A549 (cell line): Measurements from ENCODE around the gene KBTBD13.

Experiments used
- CBX2 ChIP-seq: fragments of 200-600 bp; sonication (generic); IDR thresholded peaks from 2 replicates; pipeline ENCODE4 v1.6.1; 2016; ENCODE audit warnings: low read depth, mild to moderate bottlenecking, borderline replicate concordance
- CTCF ChIP-seq: fragments of >200 bp; sonication (Bioruptor Twin); formaldehyde crosslinking; IDR thresholded peaks from 3 replicates; pipeline ENCODE4 v1.5.1; 2016
- E2F6 ChIP-seq: IDR thresholded peaks from 2 replicates; pipeline ENCODE4 v1.6.1; 2012; ENCODE audit warnings: low read depth, borderline replicate concordance
- EHMT2 ChIP-seq: fragments of 200-600 bp; sonication (generic); IDR thresholded peaks from 2 replicates; pipeline ENCODE4 v1.6.1; 2016; ENCODE audit warnings: antibody characterized with exemption, low read depth, mild to moderate bottlenecking, moderate library complexity
- FOSL2 ChIP-seq, 2 experiments: fragments of 450-650 bp in 1 of 2; fragments of >200 bp in 1 of 2; sonication (Bioruptor Twin) in 1 of 2; formaldehyde crosslinking; IDR thresholded peaks; 2 replicates each; pipeline versions ENCODE4 v1.5.0 to v1.6.1; 2016 to 2020; ENCODE audit warnings: mild to moderate bottlenecking in 1 of 2, moderate library complexity in 1 of 2
- MAZ ChIP-seq: fragments of 150-350 bp; IDR thresholded peaks from 2 replicates; pipeline ENCODE4 v1.6.1; 2014; ENCODE audit warnings: antibody characterized with exemption, low read depth, low read length, borderline replicate concordance
- POLR2A ChIP-seq: IDR thresholded peaks from 2 replicates; pipeline ENCODE4 v1.6.1; 2012; ENCODE audit warnings: mild to moderate bottlenecking, low read length
- POLR2AphosphoS2 ChIP-seq: conservative IDR thresholded peaks from 2 replicates; pipeline ENCODE4 v1.6.1; 2012; ENCODE audit warnings: low read length, improper control_type of control experiment, inconsistent platforms
- RAD21 ChIP-seq, 2 experiments: fragments of >200 bp in 1 of 2; sonication (Bioruptor Twin) in 1 of 2; formaldehyde crosslinking in 1 of 2; IDR thresholded peaks in 1 of 2; conservative IDR thresholded peaks in 1 of 2; 2 replicates in 1 of 2; 3 replicates in 1 of 2; pipeline ENCODE4 v1.6.1; 2012 to 2018; ENCODE audit warnings: inconsistent platforms in 1 of 2
- RCOR1 ChIP-seq: fragments of 150-350 bp; IDR thresholded peaks from 2 replicates; pipeline ENCODE4 v1.6.1; 2014; ENCODE audit warnings: antibody characterized with exemption, low read length, low read depth
- SMC3 ChIP-seq: fragments of >200 bp; sonication (Bioruptor Twin); formaldehyde crosslinking; IDR thresholded peaks from 3 replicates; pipeline ENCODE4 v1.6.1; 2018; ENCODE audit warnings: inconsistent platforms
- ZSCAN20 ChIP-seq: fragments of 250-450 bp; sonication (Bioruptor Pico); IDR thresholded peaks from 2 replicates; pipeline ENCODE4 v1.8.0; 2022; ENCODE audit warnings: mild to moderate bottlenecking, moderate library complexity

- TF ChIP-seq EHMT2 (no peak), CTCF (no peak), CBX2 (no peak), POLR2AphosphoS2 (no peak), ZSCAN20 (no peak), E2F6 (no peak), POLR2A (no peak), MAZ (no peak), FOSL2 (IDR thresholded peaks at IDR 0.05) (no peak), FOSL2 (CRISPR knock-in tag; IDR thresholded peaks at IDR 0.05) (no peak), SMC3 (no peak), RCOR1 (no peak), RAD21 (conservative IDR thresholded peaks at IDR 0.05 in 1 of 2, IDR thresholded peaks at IDR 0.05 in 1 of 2) (no peak)
Measured at GRCh38 chr15:65059931-65060596, 16.5 kb upstream of the KBTBD13 start.
